Measurements from ENCODE around the gene METTL9. TPM values are rescaled to one million over a fixed set of nuclear protein-coding genes. Genes with fewer than 3 reads are reported as not detected.
"Not testable (repeated sequence)": the region's sequence is repeated elsewhere in the genome, so short reads cannot be mapped to it uniquely, and the experiment has no call there.

Gene METTL9
- total RNA-seq, 2 donors from 2014 or later: 92.2 to 117 TPM

DNA sequence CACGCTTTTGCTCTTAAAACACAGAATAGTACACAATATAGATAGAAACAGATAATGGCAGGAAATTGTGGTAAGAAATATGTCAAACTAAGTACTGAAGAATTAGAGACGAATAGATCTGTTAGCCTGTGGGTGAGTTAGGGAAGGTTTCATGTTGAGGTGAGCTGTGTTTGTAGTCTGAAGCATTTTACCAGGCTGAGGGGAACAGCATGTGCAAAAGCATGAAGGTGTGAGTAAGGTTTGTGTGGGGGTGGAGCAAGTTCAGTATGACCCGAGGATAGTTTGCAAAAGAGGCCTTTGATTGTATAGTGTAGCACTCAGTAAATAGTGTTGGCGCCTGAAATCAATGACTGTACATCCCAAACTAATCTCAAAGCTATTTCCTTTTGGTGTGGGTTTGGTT, 39.2 kb downstream of the METTL9 start:
- Mint-ChIP-seq H3K9me3 (no peaks in the 10 kb centered on the region), H3K36me3 (peaks cover 11 to 15% of the 10 kb centered on the region in 2 donors), H3K27ac (peak overlapping the region in 1 of 2 donors; percentile 42)
- DNase-seq (ENCODE audit: low spot score in 2 of 2) (no peak), ATAC-seq (peak; percentile 78 to 97)

DNA sequence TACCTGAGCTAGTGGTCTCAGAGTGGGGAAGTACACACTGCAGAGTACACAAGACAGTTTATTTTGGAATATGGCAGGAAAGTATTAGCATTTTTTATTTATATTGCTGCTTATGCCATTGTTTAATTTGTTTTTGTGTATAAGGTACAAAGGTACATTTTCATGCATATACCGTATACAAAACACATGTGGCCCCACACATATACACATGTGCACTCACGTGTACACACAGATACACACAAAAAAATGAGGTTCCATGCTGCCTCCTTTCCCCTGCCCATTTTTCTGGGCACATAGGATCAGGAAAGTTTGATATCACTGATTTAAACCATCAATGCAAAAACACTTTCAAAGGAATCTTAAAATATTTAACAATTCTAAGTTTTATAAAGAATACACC, 40.1 kb downstream of the METTL9 start:
- DNase-seq (ENCODE audit: low spot score in 2 of 2) (no peak), ATAC-seq (no peak)
- peaks cover 11% of the 10 kb centered on the region in 2 donors for H3K36me3 Mint-ChIP-seq
- no peaks in the 10 kb centered on the region for H3K9me3 Mint-ChIP-seq
- H3K27ac Mint-ChIP-seq: no peak overlapping the region

GRCh38 chr16:21641916-21642315, 42.5 kb downstream of the METTL9 start:
- H3K36me3 Mint-ChIP-seq: no peaks in the 10 kb centered on the region
- no peak for ATAC-seq
- no peak overlapping the region for H3K27ac Mint-ChIP-seq
- H3K9me3 Mint-ChIP-seq: no peaks in the 10 kb centered on the region
- DNase-seq (ENCODE audit: low spot score in 2 of 2): no peak

DNA sequence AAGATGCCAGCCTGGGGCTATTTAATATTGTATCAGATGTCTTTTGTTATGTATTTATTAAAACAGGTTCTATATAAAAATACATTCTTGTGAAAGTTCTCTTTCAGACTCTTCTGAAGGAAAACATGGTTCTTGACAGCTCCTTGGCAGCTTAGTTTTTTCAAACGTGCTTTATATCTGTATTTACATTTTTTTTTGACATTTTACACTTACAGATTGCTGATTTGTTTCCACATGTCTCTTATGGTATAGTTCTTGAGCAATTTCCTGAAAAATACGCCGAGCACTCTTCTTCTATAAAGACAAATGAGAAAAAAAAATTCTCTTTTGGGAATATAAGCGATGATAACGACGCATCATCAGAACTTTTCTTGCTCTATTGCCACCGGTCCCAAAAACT, 43.5 kb downstream of the METTL9 start:
- Mint-ChIP-seq H3K9me3 (no peaks in the 10 kb centered on the region), H3K27ac (no peak overlapping the region), H3K36me3 (no peaks in the 10 kb centered on the region)
- DNase-seq (ENCODE audit: low spot score in 2 of 2) (no peak), ATAC-seq (no peak)

DNA sequence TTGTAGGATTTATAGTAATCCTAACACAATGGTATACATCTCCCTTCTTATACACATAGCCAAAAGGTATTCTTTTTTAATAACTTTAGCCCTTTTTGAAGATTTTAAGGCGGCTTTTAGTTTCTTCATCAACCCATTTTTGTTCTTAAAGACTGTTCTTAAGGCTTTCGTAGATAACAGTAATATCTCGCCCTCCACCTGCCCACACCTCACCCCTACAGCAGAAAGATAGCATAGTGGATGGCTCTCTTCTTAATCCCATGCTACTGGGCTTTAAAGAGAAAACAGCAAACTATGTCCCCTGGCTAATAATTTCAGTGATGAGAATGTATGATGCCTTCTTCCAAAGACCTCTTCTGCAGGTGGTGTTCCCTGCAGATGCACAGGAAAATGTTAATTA, 44.4 kb downstream of the METTL9 start:
- no peak for DNase-seq (ENCODE audit: low spot score in 2 of 2)
- H3K27ac Mint-ChIP-seq: no peak overlapping the region
- H3K36me3 Mint-ChIP-seq: no peaks in the 10 kb centered on the region
- no peak for ATAC-seq
- no peaks in the 10 kb centered on the region for H3K9me3 Mint-ChIP-seq

- no peak for ATAC-seq
- H3K27ac Mint-ChIP-seq: peak overlapping the region; percentile 77 to 81
- H3K9me3 Mint-ChIP-seq: no peaks in the 10 kb centered on the region
- DNase-seq (ENCODE audit: low spot score in 2 of 2): no peak
- H3K36me3 Mint-ChIP-seq: no peaks in the 10 kb centered on the region
Measured at GRCh38 chr16:21644674-21645073, 45.3 kb downstream of the METTL9 start.

- ATAC-seq: peak; percentile 39 to 68
- DNase-seq (ENCODE audit: low spot score in 2 of 2): no peak
- no peaks in the 10 kb centered on the region for H3K9me3 Mint-ChIP-seq
- peak overlapping the region; percentile 77 to 81 for H3K27ac Mint-ChIP-seq
- H3K36me3 Mint-ChIP-seq: no peaks in the 10 kb centered on the region
Measured at GRCh38 chr16:21645261-21645721, 45.9 kb downstream of the METTL9 start.

GRCh38 chr16:21646091-21646490, 46.7 kb downstream of the METTL9 start:
- Mint-ChIP-seq H3K36me3 (no peaks in the 10 kb centered on the region), H3K27ac (peak overlapping the region; percentile 77 to 81), H3K9me3 (no peaks in the 10 kb centered on the region)
- ATAC-seq (no peak), DNase-seq (ENCODE audit: low spot score in 2 of 2) (no peak)

DNA sequence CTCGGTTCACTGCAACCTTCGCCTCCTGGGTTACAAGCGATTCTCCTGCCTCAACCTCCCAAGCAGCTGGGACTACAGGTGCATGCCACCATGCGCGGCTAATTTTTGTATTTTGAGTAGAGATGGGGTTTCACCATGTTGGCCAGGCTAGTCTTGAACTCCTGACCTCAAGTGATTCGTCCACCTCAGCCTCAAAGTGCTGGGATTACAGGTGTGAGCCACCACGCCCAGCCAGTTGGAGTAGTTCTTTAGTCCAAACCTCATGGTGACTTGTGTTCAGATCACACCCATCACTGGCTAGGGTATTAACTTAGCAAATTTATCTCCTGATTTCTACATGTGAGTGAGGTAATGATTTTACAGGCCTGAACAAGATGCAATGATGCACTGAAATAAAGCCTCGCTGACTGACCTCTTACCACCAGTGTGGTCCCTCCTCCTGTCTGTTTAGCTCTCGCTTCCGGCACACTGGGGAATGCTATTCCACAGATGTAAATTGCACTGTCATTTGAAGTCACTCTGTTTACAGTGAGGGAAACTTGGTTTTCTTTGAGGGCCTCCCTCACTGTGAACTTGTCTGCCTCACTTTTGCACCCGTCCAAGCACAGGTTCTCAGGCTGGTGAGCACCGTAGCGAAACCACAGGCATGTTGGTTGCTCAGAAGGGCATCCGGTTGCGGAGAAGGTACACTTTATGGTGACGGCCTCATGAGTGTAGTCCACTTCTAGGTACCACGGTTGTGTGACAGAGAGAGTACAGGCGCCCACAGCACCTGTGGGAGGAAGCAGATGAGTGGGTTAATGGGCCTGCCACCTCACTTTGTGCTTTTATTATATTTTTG, 47.6 kb downstream of the METTL9 start:
- ATAC-seq: peak; percentile 93 to 95
- Mint-ChIP-seq H3K9me3 (no peaks in the 10 kb centered on the region), H3K27ac (peak overlapping the region; percentile 81 to 93), H3K36me3 (no peaks in the 10 kb centered on the region)
- peak; percentile 69 to 84 for DNase-seq (ENCODE audit: low spot score in 2 of 2)

GRCh38 chr16:21647562-21648164, 48.3 kb downstream of the METTL9 start:
- no peaks in the 10 kb centered on the region for H3K36me3 Mint-ChIP-seq
- no peak for DNase-seq (ENCODE audit: low spot score in 2 of 2)
- H3K27ac Mint-ChIP-seq: peak overlapping the region in 1 of 2 donors; percentile 81
- no peaks in the 10 kb centered on the region for H3K9me3 Mint-ChIP-seq
- peak in 1 of 2 donors; percentile 0 for ATAC-seq

- not testable (repeated sequence) for ATAC-seq; H3K36me3 Mint-ChIP-seq; DNase-seq (ENCODE audit: low spot score in 2 of 2); H3K27ac Mint-ChIP-seq; H3K9me3 Mint-ChIP-seq
Measured at GRCh38 chr16:21649826-21650406, 50.5 kb downstream of the METTL9 start.

DNA sequence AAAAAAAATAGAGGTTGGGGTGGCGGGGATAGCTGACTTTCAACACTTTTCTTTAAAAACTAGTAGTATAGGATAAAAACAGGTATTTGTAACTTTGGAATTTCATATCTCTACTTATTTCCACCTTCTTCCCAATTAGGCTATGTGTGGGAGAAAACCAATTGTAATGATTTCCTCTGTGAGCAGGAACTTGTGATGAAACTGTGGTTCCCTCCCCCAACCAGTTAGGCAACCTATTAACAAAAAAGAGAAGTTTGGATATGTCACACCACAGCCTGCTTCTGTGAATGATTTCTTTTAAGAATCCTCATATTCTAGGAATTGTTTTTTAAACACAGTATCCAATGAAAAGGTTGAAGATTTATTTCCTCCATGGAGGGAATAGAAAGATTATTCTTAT, 51.1 kb downstream of the METTL9 start:
- no peak overlapping the region for H3K27ac Mint-ChIP-seq
- H3K9me3 Mint-ChIP-seq: no peaks in the 10 kb centered on the region
- ATAC-seq (no peak), DNase-seq (ENCODE audit: low spot score in 2 of 2) (no peak)
- no peaks in the 10 kb centered on the region for H3K36me3 Mint-ChIP-seq

GRCh38 chr16:21651515-21651914, 52.1 kb downstream of the METTL9 start:
- Mint-ChIP-seq H3K36me3 (peaks cover 0 to 5% of the 10 kb centered on the region in 2 donors), H3K27ac (no peak overlapping the region), H3K9me3 (no peaks in the 10 kb centered on the region)
- DNase-seq (ENCODE audit: low spot score in 2 of 2) (no peak), ATAC-seq (no peak)

DNA sequence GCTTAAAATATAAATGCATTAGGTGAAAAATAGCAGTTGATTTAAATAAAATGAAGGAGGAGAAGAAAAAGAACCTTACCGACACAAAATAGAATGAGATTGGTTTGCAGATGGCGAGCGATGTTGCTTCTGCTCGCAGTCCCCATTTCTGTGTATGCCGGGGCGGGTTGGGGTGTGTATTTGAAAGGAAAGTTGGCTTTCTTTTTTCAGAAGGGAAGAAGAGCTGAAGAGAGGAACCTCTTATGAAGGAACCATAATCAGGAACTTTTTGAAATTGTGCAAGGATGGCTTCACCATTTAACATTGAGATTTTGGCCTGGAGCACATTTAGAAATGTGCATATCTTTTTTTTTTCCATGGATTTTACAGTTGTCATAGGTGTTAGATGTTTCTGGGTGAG, 53.1 kb downstream of the METTL9 start, which contains the start of gene IGSF6:
TSS of gene IGSF6 (minus strand) at position 156 of the 400 bp plus-strand sequence. CDS start at position 146, 10 bp downstream.
- no peaks in the 10 kb centered on the region for H3K9me3 Mint-ChIP-seq
- H3K27ac Mint-ChIP-seq: no peak within 1 kb of the TSS
- ATAC-seq (no peak), DNase-seq (ENCODE audit: low spot score in 2 of 2) (no peak)
- peaks cover 0 to 5% of the 10 kb centered on the region in 2 donors for H3K36me3 Mint-ChIP-seq

GRCh38 chr16:21653571-21653970, 54.2 kb downstream of the METTL9 start:
- Mint-ChIP-seq H3K36me3 (peaks cover 0 to 5% of the 10 kb centered on the region in 2 donors), H3K9me3 (no peaks in the 10 kb centered on the region), H3K27ac (no peak overlapping the region)
- DNase-seq (ENCODE audit: low spot score in 2 of 2) (no peak), ATAC-seq (no peak)

DNA sequence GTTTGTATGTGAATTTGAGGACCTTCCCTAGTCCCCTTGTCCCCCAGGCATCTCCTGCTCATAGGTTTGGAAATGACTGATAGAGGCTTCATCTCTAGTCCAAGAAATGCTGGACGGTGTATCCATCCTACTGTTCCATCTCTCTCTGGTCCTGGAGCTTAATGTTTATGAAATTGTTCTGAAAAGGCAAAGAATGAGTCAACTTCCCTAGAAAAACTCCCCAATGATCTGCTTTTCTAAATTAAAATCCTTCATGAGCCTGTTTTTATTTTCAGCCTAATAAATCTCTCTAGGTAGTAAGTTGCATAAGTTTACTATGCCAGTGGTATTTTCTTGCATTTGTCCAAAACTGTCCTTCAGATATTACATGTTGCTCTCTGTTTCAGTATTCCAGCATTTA, 55.1 kb downstream of the METTL9 start:
- H3K9me3 Mint-ChIP-seq: no peaks in the 10 kb centered on the region
- peaks cover 0 to 5% of the 10 kb centered on the region in 2 donors for H3K36me3 Mint-ChIP-seq
- ATAC-seq: no peak
- DNase-seq (ENCODE audit: low spot score in 2 of 2): no peak
- peak overlapping the region in 1 of 2 donors; percentile 56 for H3K27ac Mint-ChIP-seq

DNA sequence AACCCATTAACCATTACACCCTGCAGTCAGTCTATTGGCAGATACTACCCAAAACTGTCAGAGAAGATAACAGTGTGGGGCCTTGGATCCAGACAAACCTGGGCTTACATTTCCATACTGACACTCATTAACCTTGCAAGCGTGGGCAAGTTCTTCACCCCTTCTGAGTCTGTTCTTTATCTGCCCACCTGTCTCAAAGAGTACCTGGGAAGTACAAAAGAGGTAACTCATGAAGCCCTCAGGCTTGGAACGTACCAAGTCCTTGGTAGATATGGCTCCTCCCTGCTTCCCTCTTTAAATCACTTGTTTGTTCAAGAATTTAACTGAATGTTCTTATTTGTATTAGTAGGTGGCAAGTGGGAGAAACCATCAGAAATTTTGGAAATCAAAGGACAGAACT, 55.5 kb downstream of the METTL9 start:
- DNase-seq (ENCODE audit: low spot score in 2 of 2) (no peak), ATAC-seq (no peak)
- Mint-ChIP-seq H3K9me3 (no peaks in the 10 kb centered on the region), H3K36me3 (peaks cover 0 to 5% of the 10 kb centered on the region in 2 donors), H3K27ac (peak overlapping the region in 1 of 2 donors; percentile 56)
